Measurements from ENCODE around the gene CPED1.

GRCh38 chr7:121271098-121271497 lies 282.6 kb downstream of the CPED1 start:
- TF ChIP-seq POLR2AphosphoS5 (IDR thresholded peaks at IDR 0.05; ENCODE audit: low read depth, low read length) = no peak
- no peak for TF ChIP-seq CTCF (IDR thresholded peaks at IDR 0.05)
